H1 (cell line): ENCODE measurements around the gene SATB2. TPM values are rescaled to one million over a fixed set of nuclear protein-coding genes. Genes with fewer than 3 reads are reported as not detected.

Experiments
- CTCF ChIA-PET: fragments of 300-600 bp; sonication (Branson Sonifier 250); formaldehyde crosslinking; loops from one replicate; lab custom pipeline; 2021; ENCODE audit not compliant: partially characterized antibody; lab: Charles Lee
- POLR2A ChIA-PET: fragments of 300-600 bp; sonication (Branson Sonifier 250); formaldehyde crosslinking; loops from one replicate; lab custom pipeline; 2021; ENCODE audit warnings: inconsistent platforms; ENCODE audit not compliant: partially characterized antibody; lab: Charles Lee
- DNase-seq, 2 experiments: peaks; one replicate each; pipeline versions ENCODE4 v3.0.0 to v3.0.0-alpha.2; 2010 to 2022; ENCODE audit warnings: low spot score in 2 of 2, low read depth in 1 of 2, mixed read lengths in 1 of 2
- FAIRE-seq: peaks from 2 replicates; lab custom pipeline; 2011; peaks lifted over from hg19 to GRCh38; lab: Jason Lieb, UNC
- H2AFZ ChIP-seq: 2 replicates; pipeline ENCODE4 v1.8.1; 2012; ENCODE audit warnings: low read length, inconsistent platforms
- H2AK5ac ChIP-seq: 2 replicates; pipeline ENCODE4 v1.6.1; 2013; ENCODE audit warnings: low read depth, low read length
- H2BK120ac ChIP-seq: replicated peaks from 2 replicates; pipeline ENCODE3; 2013; ENCODE audit warnings: low read depth, low read length, inconsistent platforms
- H2BK12ac ChIP-seq: 2 replicates; pipeline ENCODE4 v1.6.1; 2013; ENCODE audit warnings: low read depth, low read length
- H2BK15ac ChIP-seq: 2 replicates; pipeline ENCODE4 v1.6.1; 2013; ENCODE audit warnings: low read length
- H2BK20ac ChIP-seq: 2 replicates; pipeline ENCODE4 v1.6.1; 2013; ENCODE audit warnings: low read length
- H2BK5ac ChIP-seq: 2 replicates; pipeline ENCODE4 v1.6.1; 2013; ENCODE audit warnings: low read depth, low read length
- H3K14ac ChIP-seq: 2 replicates; pipeline ENCODE4 v1.6.1; 2013; ENCODE audit warnings: inconsistent platforms; ENCODE audit not compliant: insufficient read length
- H3K18ac ChIP-seq: 2 replicates; pipeline ENCODE4 v1.6.1; 2013; ENCODE audit warnings: low read length; ENCODE audit errors: extremely low read depth
- H3K23ac ChIP-seq: 2 replicates; pipeline ENCODE4 v1.6.1; 2013; ENCODE audit warnings: inconsistent platforms; ENCODE audit not compliant: insufficient read length
- H3K23me2 ChIP-seq: 2 replicates; pipeline ENCODE4 v1.6.1; 2013; ENCODE audit warnings: low read depth, low read length
- H3K27ac ChIP-seq: 2 replicates; pipeline ENCODE4 v1.6.1; 2011; ENCODE audit warnings: low read depth, low read length, inconsistent platforms
- H3K27me3 ChIP-seq, 4 experiments: replicated peaks in 1 of 4; 1 replicate in 1 of 4; 2 replicates in 3 of 4; pipeline versions ENCODE4 v1.6.1 to v1.8.1; 2011 to 2013; ENCODE audit warnings: low read length in 3 of 4, mild to moderate bottlenecking in 3 of 4, inconsistent platforms in 2 of 4, mixed read lengths in 2 of 4, moderate library complexity in 1 of 4; ENCODE audit not compliant: control insufficient read depth in 3 of 4, insufficient read depth in 3 of 4; ENCODE audit errors: extremely low read depth in 1 of 4
- H3K36me3 ChIP-seq, 4 experiments: 2 replicates each; pipeline versions ENCODE4 v1.6.1 to v1.8.1; 2011 to 2013; ENCODE audit warnings: mild to moderate bottlenecking in 4 of 4, low read length in 3 of 4, moderate library complexity in 2 of 4, control low read depth in 1 of 4, inconsistent platforms in 1 of 4; ENCODE audit not compliant: insufficient read depth in 4 of 4, control insufficient read depth in 2 of 4
- H3K4ac ChIP-seq: replicated peaks from 2 replicates; pipeline ENCODE3; 2013; ENCODE audit warnings: low read length, low read depth, mixed read lengths, inconsistent platforms; ENCODE audit not compliant: insufficient read length
- H3K4me1 ChIP-seq, 4 experiments: replicated peaks in 1 of 4; 1 replicate in 1 of 4; 2 replicates in 3 of 4; pipeline versions ENCODE4 v1.6.1 to v1.8.1; 2011 to 2013; ENCODE audit warnings: low read length in 3 of 4, inconsistent platforms in 2 of 4, mixed read lengths in 1 of 4; ENCODE audit not compliant: insufficient read depth in 4 of 4, control insufficient read depth in 3 of 4
- H3K4me2 ChIP-seq, 2 experiments: 2 replicates each; pipeline versions ENCODE4 v1.6.1 to v1.8.1; 2011 to 2013; ENCODE audit warnings: low read depth in 2 of 2, low read length in 2 of 2, control low read depth in 1 of 2, inconsistent platforms in 1 of 2, mild to moderate bottlenecking in 1 of 2; ENCODE audit not compliant: insufficient read depth in 1 of 2
- H3K4me3 ChIP-seq, 4 experiments: fragments of 200-600, 300-600 bp in 1 of 4; sonication (generic), shearing (Covaris generic), sonication (Bioruptor Twin) in 1 of 4; 2 replicates each; pipeline versions ENCODE4 v1.5.1 to v1.8.1; 2011 to 2016; ENCODE audit warnings: low read length in 4 of 4, low read depth in 3 of 4, control low read depth in 2 of 4, inconsistent platforms in 2 of 4, mild to moderate bottlenecking in 2 of 4, mixed read lengths in 1 of 4, moderate library complexity in 1 of 4; ENCODE audit not compliant: insufficient read depth in 2 of 4; ENCODE audit errors: extremely low read depth in 1 of 4
- H3K56ac ChIP-seq: replicated peaks from 2 replicates; pipeline ENCODE3; 2013; ENCODE audit warnings: low read depth, mild to moderate bottlenecking, mixed read lengths, low read length, inconsistent platforms; ENCODE audit not compliant: insufficient read length
- H3K79me1 ChIP-seq: 2 replicates; pipeline ENCODE4 v1.6.1; 2013; ENCODE audit warnings: low read depth, low read length, control low read depth
- H3K79me2 ChIP-seq, 2 experiments: 2 replicates each; pipeline versions ENCODE4 v1.6.1 to v1.8.1; 2012 to 2013; ENCODE audit warnings: low read length in 2 of 2, mild to moderate bottlenecking in 2 of 2, inconsistent platforms in 1 of 2; ENCODE audit not compliant: insufficient read depth in 2 of 2, control insufficient read depth in 1 of 2
- H3K9ac ChIP-seq, 4 experiments: replicated peaks in 1 of 4; 1 replicate in 1 of 4; 2 replicates in 3 of 4; pipeline versions ENCODE4 v1.6.1 to v1.8.1; 2011 to 2013; ENCODE audit warnings: low read depth in 3 of 4, low read length in 3 of 4, control low read depth in 2 of 4, mild to moderate bottlenecking in 2 of 4, moderate library complexity in 2 of 4, inconsistent platforms in 1 of 4; ENCODE audit errors: extremely low read depth in 1 of 4
- H3K9me3 ChIP-seq, 2 experiments: 2 replicates each; pipeline versions ENCODE4 v1.6.1 to v1.8.1; 2012 to 2013; ENCODE audit warnings: mild to moderate bottlenecking in 2 of 2, moderate library complexity in 2 of 2, control low read depth in 1 of 2, inconsistent platforms in 1 of 2, low read depth in 1 of 2, low read length in 1 of 2, mixed read lengths in 1 of 2; ENCODE audit not compliant: insufficient read depth in 2 of 2
- H4K20me1 ChIP-seq, 2 experiments: replicated peaks in 1 of 2; 2 replicates each; pipeline versions ENCODE3 to v1.8.1; 2011 to 2013; ENCODE audit warnings: inconsistent platforms in 2 of 2, low read length in 2 of 2, mild to moderate bottlenecking in 1 of 2; ENCODE audit not compliant: insufficient read depth in 2 of 2, control insufficient read depth in 1 of 2
- H4K5ac ChIP-seq: 2 replicates; pipeline ENCODE4 v1.6.1; 2013; ENCODE audit warnings: low read length, low read depth, mixed read lengths, inconsistent platforms; ENCODE audit not compliant: insufficient read length
- H4K8ac ChIP-seq: 2 replicates; pipeline ENCODE4 v1.8.0; 2013; ENCODE audit warnings: mild to moderate bottlenecking, moderate library complexity, low read length, inconsistent platforms; ENCODE audit not compliant: insufficient read depth; ENCODE audit errors: extremely low read depth
- H4K91ac ChIP-seq: replicated peaks from 2 replicates; pipeline ENCODE3; 2013; ENCODE audit warnings: low read length, mixed read lengths, inconsistent platforms; ENCODE audit not compliant: insufficient read length
- CEBPB ChIP-seq: IDR thresholded peaks from 2 replicates; pipeline ENCODE4 v1.6.1; 2012; ENCODE audit warnings: low read depth, low read length
- FOSL1 ChIP-seq: IDR thresholded peaks from 2 replicates; pipeline ENCODE4 v1.6.1; 2011; ENCODE audit warnings: mild to moderate bottlenecking, low read depth, low read length, moderate library complexity; ENCODE audit not compliant: insufficient read depth
- GTF2F1 ChIP-seq: IDR thresholded peaks from 2 replicates; pipeline ENCODE4 v1.6.1; 2012; ENCODE audit warnings: low read depth, low read length, improper control_type of control experiment, borderline replicate concordance
- JUN ChIP-seq: IDR thresholded peaks from 2 replicates; pipeline ENCODE4 v1.6.1; 2011; ENCODE audit warnings: low read depth, mild to moderate bottlenecking, improper control_type of control experiment, low read length
- JUND ChIP-seq: IDR thresholded peaks from 2 replicates; pipeline ENCODE4 v1.6.1; 2011; ENCODE audit warnings: mild to moderate bottlenecking, improper control_type of control experiment, low read length
- KDM1A ChIP-seq: fragments of 200-600, 300-600 bp; sonication (generic); IDR thresholded peaks from 2 replicates; pipeline ENCODE4 v1.7.1; 2016; ENCODE audit warnings: mild to moderate bottlenecking, low read length, borderline replicate concordance
- KDM4A ChIP-seq: IDR thresholded peaks from one replicate; pipeline ENCODE4 v1.7.1; 2012; ENCODE audit warnings: low read depth, mild to moderate bottlenecking, moderate library complexity, low read length, inconsistent platforms; ENCODE audit not compliant: severe bottlenecking
- KDM5A ChIP-seq: fragments of 200-600 bp; IDR thresholded peaks from 2 replicates; pipeline ENCODE4 v1.7.1; 2012; ENCODE audit warnings: mild to moderate bottlenecking, low read length, inconsistent platforms, mixed read lengths
- MAX ChIP-seq: IDR thresholded peaks from 2 replicates; pipeline ENCODE4 v1.6.1; 2012; ENCODE audit warnings: inconsistent platforms
- POU5F1 ChIP-seq: IDR thresholded peaks from 2 replicates; pipeline ENCODE4 v1.6.1; 2011; ENCODE audit warnings: low read depth, mild to moderate bottlenecking, low read length, moderate library complexity
- RBBP5 ChIP-seq: IDR thresholded peaks from 2 replicates; pipeline ENCODE4 v1.7.1; 2012; ENCODE audit warnings: low read depth, mild to moderate bottlenecking, inconsistent platforms, low read length, moderate library complexity, borderline replicate concordance
- SRF ChIP-seq: IDR thresholded peaks from 2 replicates; pipeline ENCODE4 v1.6.1; 2011; ENCODE audit warnings: mild to moderate bottlenecking, low read depth, low read length, moderate library complexity
- TAF1 ChIP-seq: IDR thresholded peaks from 2 replicates; pipeline ENCODE4 v1.6.1; 2011; ENCODE audit warnings: mild to moderate bottlenecking, low read depth, low read length
- TEAD4 ChIP-seq: IDR thresholded peaks from 2 replicates; pipeline ENCODE4 v1.6.1; 2012; ENCODE audit warnings: low read depth, low read length, inconsistent platforms, mixed read lengths
- WGBS, 2 experiments: shearing (Covaris generic) in 1 of 2; methylation state at CpG; one replicate each; pipeline versions ENCODE4 v1.1.6 to v1.1.7; 2013 to 2015; ENCODE audit warnings: low lambda C conversion rate in 2 of 2, mixed read lengths in 2 of 2, inconsistent platforms in 1 of 2, low coverage in 1 of 2, missing lambda C conversion rate in 1 of 2; ENCODE audit not compliant: insufficient replicate concordance in 2 of 2, insufficient coverage in 1 of 2, insufficient read length in 1 of 2; ENCODE audit errors: extremely low coverage in 1 of 2, missing lambda C conversion rate in 1 of 2; 5-methylcytosine and 5-hydroxymethylcytosine counted together
- polyA plus RNA-seq, 7 experiments: library from polyadenylated mRNA; depleted of rRNA in 3 of 7; stranded (reverse) in 5 of 7; unstranded in 2 of 7; fragments of >200 nt in 5 of 7; fragments of 200-250 nt in 2 of 7; gene quantifications; 1 replicate in 5 of 7; 2 replicates in 1 of 7; 4 replicates in 1 of 7; pipeline versions ENCODE4 v1.2.1 to v1.2.3, GENCODE V29; 2011 to 2013; ENCODE audit warnings: missing spikeins in 2 of 7, mixed read lengths in 2 of 7
- total RNA-seq: library from RNA; stranded (reverse); fragmentation: NEBNext Ultra II Directional; extraction: Animal tissue kit (Norgen Biotek cat#: 25700); gene quantifications from 2 replicates; pipeline ENCODE4 v1.2.1, GENCODE V29; 2021
- TF ChIP-seq, protein P1 (sequence below): IDR thresholded peaks from 2 replicates; pipeline ENCODE4 v1.6.1; 2011; ENCODE audit warnings: low read length, improper control_type of control experiment

Gene SATB2
- total and polyA plus RNA-seq, 2 of the 8 experiments (the other 6 are each of a cell fraction or from before 2014, with no cell fraction given) = 1.3 to 5.7 TPM

- Histone ChIP-seq H4K20me1 (no peaks in the 10 kb centered on the region), H2BK15ac (no peak overlapping the region), H2BK5ac (no peak overlapping the region), H3K79me1 (no peaks in the 10 kb centered on the region), H2BK12ac (no peak overlapping the region), H3K23me2 (no peaks in the 10 kb centered on the region; the same call in 1 of the 2 replicates), H3K27me3 (no peaks in the 10 kb centered on the region; a peak in 1 of 7 replicates), H3K56ac (no peak overlapping the region), H4K5ac (no peak overlapping the region), H3K18ac (no peak overlapping the region), H3K4ac (no peak overlapping the region), H3K14ac (no peak overlapping the region), H3K4me2 (no peak overlapping the region), H3K4me3 (no peak overlapping the region), H2AFZ (no peak overlapping the region), H3K79me2 (no peaks in the 10 kb centered on the region), H3K23ac (no peak overlapping the region), H4K8ac (no peak overlapping the region), H3K9me3 (no peaks in the 10 kb centered on the region), H2BK20ac (no peak overlapping the region), H3K36me3 (no peaks in the 10 kb centered on the region), H2BK120ac (no peak overlapping the region), H3K9ac (no peak overlapping the region), H2AK5ac (no peak overlapping the region), H3K27ac (no peak overlapping the region), H4K91ac (no peak overlapping the region), H3K4me1 (no peaks in the 10 kb centered on the region)
- DNase-seq (no peak), FAIRE-seq (no peak)
- ChIA-PET CTCF (no interaction called here), POLR2A (no interaction called here)
- WGBS, 2 experiments = 94% methylated on average over 4 of the region's 4 CpGs; no CpG with 5 or more reads in 1 of the 2 experiments
- no peak for TF ChIP-seq SRF
- TF ChIP-seq TEAD4 = no peak
- no peak for TF ChIP-seq KDM4A
- TF ChIP-seq CEBPB = no peak
- TF ChIP-seq GTF2F1 = no peak
- TF ChIP-seq MAX = no peak
- no peak for TF ChIP-seq KDM1A
- TF ChIP-seq POU5F1 = no peak
- no peak for TF ChIP-seq FOSL1
- no peak for TF ChIP-seq TAF1
- TF ChIP-seq, protein P1, sequence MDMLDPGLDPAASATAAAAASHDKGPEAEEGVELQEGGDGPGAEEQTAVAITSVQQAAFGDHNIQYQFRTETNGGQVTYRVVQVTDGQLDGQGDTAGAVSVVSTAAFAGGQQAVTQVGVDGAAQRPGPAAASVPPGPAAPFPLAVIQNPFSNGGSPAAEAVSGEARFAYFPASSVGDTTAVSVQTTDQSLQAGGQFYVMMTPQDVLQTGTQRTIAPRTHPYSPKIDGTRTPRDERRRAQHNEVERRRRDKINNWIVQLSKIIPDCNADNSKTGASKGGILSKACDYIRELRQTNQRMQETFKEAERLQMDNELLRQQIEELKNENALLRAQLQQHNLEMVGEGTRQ = no peak
- no peak for TF ChIP-seq RBBP5
- no peak for TF ChIP-seq KDM5A
- no peak for TF ChIP-seq JUND
- no peak for TF ChIP-seq JUN
Measured at GRCh38 chr2:199309411-199309810, 148.3 kb downstream of the SATB2 start.
